ENCODE results near the gene CXCL3.
A peak's percentile ranks its signal among the peaks of the same experiment; 100 is the strongest.
"Not testable (repeated sequence)": the region's sequence is repeated elsewhere in the genome, so short reads cannot be mapped to it uniquely, and the experiment has no call there.

The CXCL3 gene

GRCh38 chr4:74038425-74039314 lies at the start of gene CXCL3:
CXCL3 (minus strand) TSS chr4:74038689; CDS start chr4:74038611, 78 bp downstream.
- DNase-seq = peak; percentile 46

GRCh38 chr4:74087481-74087880 lies 49.0 kb upstream of the CXCL3 start:
- DNase-seq = no peak

GRCh38 chr4:74085669-74086068 lies 47.2 kb upstream of the CXCL3 start:
- no peak for DNase-seq

- no peak for DNase-seq
Measured at GRCh38 chr4:74084984-74085383, 46.5 kb upstream of the CXCL3 start.

- DNase-seq = no peak
Measured at GRCh38 chr4:74083546-74083945, 45.1 kb upstream of the CXCL3 start.

- no peak for DNase-seq
Measured at GRCh38 chr4:74081035-74081434, 42.5 kb upstream of the CXCL3 start.

GRCh38 chr4:74080351-74080750 lies 41.9 kb upstream of the CXCL3 start:
- not testable (repeated sequence) for DNase-seq

- not testable (repeated sequence) for DNase-seq
Measured at GRCh38 chr4:74079024-74079423, 40.5 kb upstream of the CXCL3 start.

- no peak for DNase-seq
Measured at GRCh38 chr4:74073358-74073757, 34.9 kb upstream of the CXCL3 start.

GRCh38 chr4:74072739-74073138 lies 34.2 kb upstream of the CXCL3 start:
- DNase-seq = no peak

GRCh38 chr4:74067586-74067985 lies 29.1 kb upstream of the CXCL3 start:
- no peak for DNase-seq

- DNase-seq = no peak
Measured at GRCh38 chr4:74066232-74066631, 27.7 kb upstream of the CXCL3 start.

- DNase-seq = no peak
Measured at GRCh38 chr4:74065115-74065642, 26.7 kb upstream of the CXCL3 start.

GRCh38 chr4:74063859-74064258 lies 25.4 kb upstream of the CXCL3 start:
- no peak for DNase-seq

- no peak for DNase-seq
Measured at GRCh38 chr4:74062953-74063352, 24.5 kb upstream of the CXCL3 start.

GRCh38 chr4:74061430-74061829 lies 22.9 kb upstream of the CXCL3 start:
- DNase-seq = no peak

GRCh38 chr4:74059161-74059829 lies 20.8 kb upstream of the CXCL3 start:
- DNase-seq = no peak

GRCh38 chr4:74058048-74058651 lies 19.7 kb upstream of the CXCL3 start:
- DNase-seq = no peak

GRCh38 chr4:74057588-74057987 lies 19.1 kb upstream of the CXCL3 start:
- DNase-seq = no peak

- DNase-seq = no peak
Measured at GRCh38 chr4:74056858-74057562, 18.5 kb upstream of the CXCL3 start.

- DNase-seq = no peak
Measured at GRCh38 chr4:74056114-74056857, 17.8 kb upstream of the CXCL3 start.

- DNase-seq = no peak
Measured at GRCh38 chr4:74055498-74055897, 17.0 kb upstream of the CXCL3 start.
